ENCODE data around the gene SIM1. TPM values are rescaled to one million over a fixed set of nuclear protein-coding genes. Genes with fewer than 3 reads are reported as not detected.

Gene SIM1
- total and polyA plus RNA-seq, 5 experiments from 2014 or later: not detected

DNA sequence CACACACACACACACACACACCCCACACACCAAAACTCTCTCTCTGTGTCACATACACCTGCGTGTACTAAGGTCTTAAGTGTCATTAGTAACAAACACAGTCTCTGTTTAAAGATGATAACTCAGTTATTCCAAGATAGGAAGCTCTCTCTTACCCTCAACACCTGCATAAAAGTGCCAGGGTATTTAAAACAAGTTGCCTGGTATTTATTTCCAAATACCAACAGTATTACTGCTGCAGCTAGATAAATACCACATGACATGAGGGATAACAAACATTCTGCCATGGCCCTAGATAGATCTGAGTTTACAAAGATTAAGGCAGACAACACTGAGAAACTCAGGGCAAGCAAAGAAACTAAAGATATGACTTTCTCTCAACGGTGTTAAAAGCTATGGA lies 118.5 kb downstream of the SIM1 start:
- no peak overlapping the region for H3K4me3 Mint-ChIP-seq

DNA sequence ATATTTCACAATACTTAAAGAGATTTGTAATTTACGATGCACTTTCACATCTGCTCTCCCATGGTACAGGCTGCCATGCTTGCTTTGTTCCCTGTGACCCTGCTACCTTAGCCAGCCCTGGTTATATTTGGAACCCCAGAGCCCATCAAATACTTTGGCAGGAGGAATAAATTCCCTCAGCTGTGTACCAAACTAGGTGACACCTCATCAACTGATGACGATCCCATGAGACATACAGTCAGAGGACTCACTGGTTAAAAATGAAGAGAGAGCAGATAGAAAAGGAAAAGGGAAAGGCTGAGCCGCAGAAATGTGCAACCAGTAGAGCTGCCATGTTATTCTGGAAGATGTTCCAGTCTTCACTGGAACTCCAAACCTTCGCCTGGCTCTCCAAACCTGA lies 120.0 kb downstream of the SIM1 start:
- no peak for ATAC-seq
- Mint-ChIP-seq H3K4me3 (no peak overlapping the region), H3K27ac (no peak overlapping the region), H3K27me3 (peaks cover 0 to 18% (median 4%) of the 10 kb centered on the region in 5 donors), H3K9me3 (peaks cover 0 to 8% (median 0%) of the 10 kb centered on the region in 9 donors), H3K36me3 (no peaks in the 10 kb centered on the region), H3K4me1 (peaks cover 0 to 2% (median 0%) of the 10 kb centered on the region in 4 donors)
- DNase-seq: no peak
- POLR2A ChIA-PET: no interaction called here

More for the DNA sequence above, 118.5 kb downstream of the SIM1 start:
- DNase-seq (no peak), ATAC-seq (no peak)
- H3K36me3 Mint-ChIP-seq: no peaks in the 10 kb centered on the region
- H3K27me3 Mint-ChIP-seq: peaks cover 0 to 9% (median 0%) of the 10 kb centered on the region in 5 donors
- POLR2A ChIA-PET: no interaction called here
- H3K27ac Mint-ChIP-seq: no peak overlapping the region
- no peaks in the 10 kb centered on the region for H3K9me3 Mint-ChIP-seq
- H3K4me1 Mint-ChIP-seq: peaks cover 0 to 2% (median 0%) of the 10 kb centered on the region in 4 donors

DNA sequence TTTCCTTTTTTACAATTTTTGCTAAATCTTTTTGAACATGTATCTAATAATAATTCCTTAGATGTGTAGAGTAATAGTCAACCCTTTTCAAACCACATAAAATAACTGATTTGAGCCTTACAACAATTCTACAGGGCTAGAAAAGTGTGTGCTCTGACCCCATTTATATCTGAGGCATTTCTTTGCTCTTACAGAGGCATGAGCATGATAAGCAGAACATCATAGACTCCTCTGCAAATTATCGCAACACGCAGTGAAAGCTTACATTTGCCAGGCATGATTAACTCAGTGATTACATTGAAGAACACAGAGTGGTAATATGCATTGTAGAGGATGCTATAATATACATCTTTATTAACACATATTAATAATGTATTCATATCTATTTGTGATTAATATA lies 120.4 kb downstream of the SIM1 start:
- ATAC-seq: no peak
- DNase-seq: no peak
- Mint-ChIP-seq H3K27me3 (peaks cover 0 to 18% (median 4%) of the 10 kb centered on the region in 5 donors), H3K4me1 (peaks cover 0 to 2% (median 0%) of the 10 kb centered on the region in 4 donors), H3K36me3 (no peaks in the 10 kb centered on the region), H3K9me3 (peaks cover 0 to 8% (median 0%) of the 10 kb centered on the region in 9 donors), H3K27ac (no peak overlapping the region), H3K4me3 (no peak overlapping the region)
- POLR2A ChIA-PET: no interaction called here

DNA sequence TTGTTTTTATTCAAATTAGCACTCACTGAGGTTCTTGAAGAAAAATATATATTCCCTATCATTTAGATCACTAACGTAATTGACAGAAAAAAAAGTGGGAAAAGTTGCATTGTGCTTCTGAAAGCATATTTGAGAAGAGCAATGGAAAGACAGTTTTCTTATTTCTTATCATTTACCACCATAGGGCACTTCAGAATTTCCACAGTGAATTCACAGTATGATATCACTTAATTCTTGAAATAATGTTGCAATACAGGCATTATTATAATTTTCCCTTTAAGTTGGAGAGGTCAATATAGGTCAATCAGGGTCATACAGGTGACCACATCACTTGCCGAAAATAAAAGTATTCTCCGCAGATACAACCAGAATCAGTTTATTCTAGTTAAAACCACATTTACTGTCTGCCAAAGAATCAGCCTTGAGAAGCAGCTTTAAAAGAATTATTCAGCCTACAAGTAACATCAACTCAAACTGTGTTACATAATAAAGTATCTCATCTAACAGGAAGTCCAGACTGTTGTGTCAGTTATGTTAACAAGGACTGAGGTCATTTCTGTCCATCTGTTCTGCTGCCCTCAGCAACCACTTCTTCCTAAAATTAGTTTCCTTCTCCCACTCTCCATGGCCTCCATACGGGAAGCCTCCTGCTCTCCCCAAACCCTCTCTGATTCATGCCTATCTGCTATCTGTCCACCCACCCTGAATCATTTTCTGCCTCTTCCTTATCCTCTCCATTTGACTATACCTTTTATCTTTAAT lies 121.2 kb downstream of the SIM1 start:
- Mint-ChIP-seq H3K27me3 (peaks cover 0 to 18% (median 4%) of the 10 kb centered on the region in 5 donors), H3K27ac (no peak overlapping the region), H3K4me1 (peaks cover 0 to 2% (median 0%) of the 10 kb centered on the region in 4 donors), H3K9me3 (peaks cover 0 to 8% (median 0%) of the 10 kb centered on the region in 9 donors), H3K4me3 (no peak overlapping the region), H3K36me3 (no peaks in the 10 kb centered on the region)
- no peak for ATAC-seq
- POLR2A ChIA-PET: no interaction called here
- DNase-seq: no peak

DNA sequence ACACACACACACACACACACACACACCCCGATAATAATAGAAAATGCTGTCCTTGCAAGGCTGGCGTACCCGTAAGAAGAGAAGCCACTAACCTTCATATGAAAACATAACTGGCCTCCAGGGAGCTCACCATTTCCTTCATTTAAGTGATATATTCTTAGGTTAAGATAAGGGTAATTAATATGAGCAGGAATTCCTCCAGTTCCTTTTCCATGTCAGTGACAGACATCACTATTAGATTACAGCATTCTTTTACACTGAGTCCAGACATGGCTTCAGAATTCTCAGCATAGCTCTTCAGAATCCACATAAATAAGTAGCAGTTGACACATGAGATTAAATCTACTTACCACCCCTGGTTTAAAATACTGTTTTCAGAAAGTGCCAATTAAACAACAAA lies 121.9 kb downstream of the SIM1 start:
- POLR2A ChIA-PET: no interaction called here
- Mint-ChIP-seq H3K27ac (no peak overlapping the region), H3K4me3 (no peak overlapping the region), H3K9me3 (peaks cover 0 to 8% (median 0%) of the 10 kb centered on the region in 9 donors), H3K36me3 (no peaks in the 10 kb centered on the region), H3K4me1 (peaks cover 0 to 2% (median 0%) of the 10 kb centered on the region in 4 donors), H3K27me3 (peaks cover 0 to 18% (median 4%) of the 10 kb centered on the region in 5 donors)
- no peak for ATAC-seq
- DNase-seq: no peak

DNA sequence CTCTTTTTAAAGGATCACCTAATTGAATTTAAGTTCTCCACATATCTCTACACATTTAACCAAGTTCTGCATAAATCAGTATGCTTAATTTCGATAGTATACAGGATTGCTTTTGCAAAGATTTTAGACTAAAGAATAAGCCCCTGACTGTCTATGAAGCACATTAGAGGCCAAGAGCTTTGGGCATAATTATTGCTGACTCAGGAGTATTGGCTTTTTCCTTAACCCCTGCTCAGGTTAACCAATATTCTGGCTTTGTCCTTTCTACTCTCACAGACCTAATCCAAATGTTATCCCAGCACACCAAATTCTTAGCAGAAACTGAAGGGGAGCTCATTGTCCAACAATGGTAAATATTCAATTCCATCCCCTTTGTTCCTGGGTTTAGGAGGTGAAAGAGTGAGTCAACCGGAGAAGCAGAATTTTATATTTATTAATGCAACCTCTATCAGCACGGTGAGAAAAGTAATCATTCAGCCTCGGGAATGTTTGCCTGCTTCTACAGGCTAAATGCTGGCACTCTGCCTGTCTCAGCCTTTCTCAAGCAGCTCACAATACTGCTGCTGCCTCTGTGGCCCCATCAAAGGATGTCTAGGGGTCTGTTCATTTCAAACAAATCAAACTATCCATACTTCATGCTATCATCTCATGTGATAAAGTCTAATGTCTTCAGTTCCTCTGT lies 125.0 kb downstream of the SIM1 start:
- POLR2A ChIA-PET: no interaction called here
- Mint-ChIP-seq H3K9me3 (peaks cover 0 to 8% (median 0%) of the 10 kb centered on the region in 9 donors), H3K4me1 (no peaks in the 10 kb centered on the region), H3K27ac (no peak overlapping the region), H3K36me3 (no peaks in the 10 kb centered on the region), H3K4me3 (no peak overlapping the region), H3K27me3 (peaks cover 0 to 18% (median 4%) of the 10 kb centered on the region in 5 donors)
- ATAC-seq (no peak), DNase-seq (no peak)

DNA sequence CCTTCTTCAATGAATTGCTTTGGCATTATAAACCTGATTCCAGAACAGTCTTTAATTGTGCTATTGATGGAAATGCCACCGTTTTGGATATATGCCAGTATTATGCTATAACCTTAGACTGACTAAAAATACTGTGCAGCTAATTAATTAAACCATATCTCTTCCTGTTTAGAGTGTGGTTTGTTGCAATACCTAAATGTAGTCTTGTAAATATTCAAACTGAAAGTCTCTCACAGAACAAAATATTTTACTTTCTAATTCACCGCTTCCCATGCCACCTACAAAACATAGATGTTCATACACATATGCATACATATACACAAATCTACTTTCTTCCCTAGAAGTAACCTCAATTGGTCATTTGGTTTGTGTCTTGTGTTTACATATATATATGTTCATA lies 126.6 kb downstream of the SIM1 start:
- ATAC-seq (no peak), DNase-seq (no peak)
- POLR2A ChIA-PET: no interaction called here
- H3K36me3 Mint-ChIP-seq: no peaks in the 10 kb centered on the region
- H3K27me3 Mint-ChIP-seq: peaks cover 0 to 9% (median 4%) of the 10 kb centered on the region in 5 donors
- peaks cover 0 to 8% (median 0%) of the 10 kb centered on the region in 9 donors for H3K9me3 Mint-ChIP-seq
- no peaks in the 10 kb centered on the region for H3K4me1 Mint-ChIP-seq
- no peak overlapping the region for H3K27ac Mint-ChIP-seq
- no peak overlapping the region for H3K4me3 Mint-ChIP-seq

DNA sequence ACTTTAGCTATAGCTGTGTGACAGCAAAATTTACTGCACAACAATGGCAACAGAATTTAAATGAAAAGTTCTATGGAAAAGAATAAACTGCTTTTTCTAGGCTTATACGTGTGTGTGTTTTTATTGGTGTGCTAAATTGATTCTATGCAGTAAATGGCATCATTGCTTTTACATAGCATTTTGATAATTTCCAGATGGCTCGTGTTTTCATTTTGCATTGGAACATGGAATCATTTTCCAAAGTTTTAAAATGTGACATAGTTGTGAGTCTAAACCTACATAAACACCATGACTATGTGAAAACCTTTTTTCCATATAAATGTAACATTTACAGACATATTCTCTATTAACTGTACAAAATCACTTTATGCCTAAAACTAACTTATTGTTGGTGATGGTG lies 127.8 kb downstream of the SIM1 start:
- POLR2A ChIA-PET: no interaction called here
- DNase-seq (no peak), ATAC-seq (no peak)
- no peaks in the 10 kb centered on the region for H3K4me1 Mint-ChIP-seq
- H3K9me3 Mint-ChIP-seq: peaks cover 0 to 8% (median 0%) of the 10 kb centered on the region in 9 donors
- no peak overlapping the region for H3K27ac Mint-ChIP-seq
- no peak overlapping the region for H3K4me3 Mint-ChIP-seq
- no peaks in the 10 kb centered on the region for H3K36me3 Mint-ChIP-seq
- H3K27me3 Mint-ChIP-seq: peaks cover 0 to 9% (median 4%) of the 10 kb centered on the region in 5 donors

DNA sequence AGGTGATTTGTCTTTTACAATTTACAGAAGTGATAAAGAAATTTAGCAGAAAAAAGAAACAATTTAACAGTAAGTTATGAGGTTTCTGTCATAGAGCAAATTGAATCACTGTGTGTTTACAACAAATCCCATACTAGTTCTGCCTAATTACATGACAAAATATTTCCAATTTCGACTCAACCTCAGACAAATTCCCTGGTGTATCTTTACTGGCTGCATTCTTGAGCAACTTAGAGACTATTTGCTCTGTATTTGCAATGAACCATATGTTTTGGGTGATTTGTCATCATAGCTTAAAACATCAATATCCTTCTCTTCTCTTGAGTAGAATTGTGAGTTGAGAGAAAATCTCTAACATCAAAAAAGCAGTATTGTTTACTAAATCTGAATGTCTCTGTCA lies 128.7 kb downstream of the SIM1 start:
- ATAC-seq: no peak
- POLR2A ChIA-PET: no interaction called here
- no peaks in the 10 kb centered on the region for H3K36me3 Mint-ChIP-seq
- H3K4me3 Mint-ChIP-seq: no peak overlapping the region
- no peak overlapping the region for H3K27ac Mint-ChIP-seq
- no peaks in the 10 kb centered on the region for H3K4me1 Mint-ChIP-seq
- no peak for DNase-seq
- H3K9me3 Mint-ChIP-seq: peaks cover 0 to 13% (median 2%) of the 10 kb centered on the region in 9 donors
- peaks cover 0 to 7% (median 4%) of the 10 kb centered on the region in 5 donors for H3K27me3 Mint-ChIP-seq

Measured in naive thymus-derived CD8-positive, alpha-beta T cell (primary cell).